HG02943 (cell line): ENCODE results near the gene APOBEC3A.

Experiments
- ATAC-seq: cut with Tn5 transposase; IDR thresholded peaks from one replicate; pipeline ENCODE4 v1.9.1; 2021; ENCODE audit warnings: mild to moderate bottlenecking, low read depth, moderate library complexity; ENCODE audit not compliant: unreplicated experiment

The APOBEC3A gene

DNA sequence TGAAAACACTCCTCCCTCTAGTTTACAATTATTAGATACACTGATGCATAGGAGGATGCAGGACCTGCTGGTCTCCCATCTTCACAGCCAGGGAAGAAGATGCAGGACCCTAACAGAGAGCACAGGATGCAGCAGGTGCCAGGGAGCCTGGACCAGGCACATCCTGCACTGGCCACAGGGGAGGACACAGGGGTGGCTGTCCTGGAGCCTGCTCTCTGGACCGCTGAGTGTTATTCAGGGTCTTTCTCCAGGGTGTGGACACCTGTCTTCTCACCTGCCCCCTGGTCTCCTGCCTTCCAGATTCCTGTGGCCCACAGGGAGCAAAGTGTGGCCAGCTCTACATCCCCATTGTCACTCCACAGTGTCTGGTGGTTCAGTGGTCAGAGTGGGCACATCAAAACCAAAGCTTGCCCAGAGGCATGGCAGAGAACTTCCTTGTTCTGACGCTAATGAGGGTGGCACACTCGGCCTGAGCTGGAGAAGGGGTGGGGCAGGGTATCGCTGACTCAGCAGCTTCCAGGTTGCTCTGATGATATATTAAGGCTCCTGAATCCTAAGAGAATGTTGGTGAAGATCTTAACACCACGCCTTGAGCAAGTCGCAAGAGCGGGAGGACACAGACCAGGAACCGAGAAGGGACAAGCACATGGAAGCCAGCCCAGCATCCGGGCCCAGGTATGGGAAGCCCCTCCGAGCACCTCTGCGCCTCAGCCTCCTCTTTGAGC, at the start of gene APOBEC3A:
TSS of gene APOBEC3A (plus strand) at position 564 of the 725 bp plus-strand sequence. CDS start at position 647, 83 bp downstream.
- no peak for ATAC-seq

DNA sequence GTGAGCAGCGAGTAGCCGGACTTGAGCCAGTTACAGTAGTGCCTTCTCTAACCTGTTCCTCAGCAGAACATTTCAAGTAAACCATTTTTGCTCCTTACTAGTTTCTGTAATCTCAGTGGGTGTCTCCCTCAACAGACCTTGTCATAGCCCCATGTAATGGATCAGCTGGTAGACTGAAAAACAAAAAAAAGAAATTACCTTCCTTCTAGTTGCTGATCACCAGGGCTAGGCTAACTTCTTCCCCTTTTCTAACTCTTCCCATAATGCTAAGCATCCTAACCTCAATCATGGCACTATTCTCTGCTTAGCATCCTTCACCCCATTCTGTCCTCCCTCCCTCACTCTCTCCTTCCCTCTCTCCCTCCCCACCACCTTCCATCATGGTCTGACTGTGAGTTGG, 49.6 kb upstream of the APOBEC3A start:
- no peak for ATAC-seq

DNA sequence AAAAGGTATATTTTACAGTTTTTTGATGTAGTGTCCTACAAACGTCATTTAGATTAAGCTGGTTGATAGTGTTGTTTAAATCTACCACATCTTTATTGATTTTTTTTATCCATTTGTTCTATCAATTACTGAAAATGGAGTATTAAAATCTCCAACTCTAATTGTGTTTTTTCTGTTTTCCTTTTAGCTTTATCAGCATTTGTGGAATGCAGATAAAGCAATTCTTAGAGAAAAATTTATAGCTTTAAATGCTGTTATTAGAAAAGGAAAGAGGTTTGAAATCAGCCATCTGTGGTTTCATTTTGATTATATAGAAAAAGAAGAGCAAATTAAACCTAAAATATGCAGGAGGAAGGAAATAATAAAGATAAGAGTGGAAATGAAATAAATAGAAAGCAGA, 46.0 kb upstream of the APOBEC3A start:
- ATAC-seq: no peak

DNA sequence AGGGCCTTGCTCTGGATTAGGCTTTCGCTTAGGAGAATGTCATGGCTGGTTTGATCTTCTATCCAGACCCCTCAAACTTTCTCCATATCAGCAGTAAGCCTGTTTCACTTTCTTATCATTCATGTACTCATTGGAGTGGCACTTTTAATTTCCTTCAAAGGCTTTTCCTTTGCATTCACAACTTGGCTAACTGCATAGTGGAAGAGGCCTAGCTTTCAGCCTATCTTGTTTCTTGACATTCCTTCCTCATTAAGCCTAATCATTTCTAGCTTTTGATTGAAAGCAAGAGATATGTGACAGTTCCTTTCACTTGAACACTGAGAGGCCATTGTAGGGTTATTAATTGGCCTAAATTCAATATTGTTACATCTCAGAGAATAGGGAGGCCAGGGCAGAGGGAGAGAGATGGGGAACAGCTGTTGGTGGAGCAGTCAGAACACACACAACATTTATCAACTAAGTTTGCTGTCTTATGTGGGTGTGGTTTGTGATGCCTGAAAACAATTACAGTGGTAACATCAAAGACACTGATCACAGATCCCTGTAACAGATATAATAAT, 37.7 kb upstream of the APOBEC3A start:
- ATAC-seq: no peak

DNA sequence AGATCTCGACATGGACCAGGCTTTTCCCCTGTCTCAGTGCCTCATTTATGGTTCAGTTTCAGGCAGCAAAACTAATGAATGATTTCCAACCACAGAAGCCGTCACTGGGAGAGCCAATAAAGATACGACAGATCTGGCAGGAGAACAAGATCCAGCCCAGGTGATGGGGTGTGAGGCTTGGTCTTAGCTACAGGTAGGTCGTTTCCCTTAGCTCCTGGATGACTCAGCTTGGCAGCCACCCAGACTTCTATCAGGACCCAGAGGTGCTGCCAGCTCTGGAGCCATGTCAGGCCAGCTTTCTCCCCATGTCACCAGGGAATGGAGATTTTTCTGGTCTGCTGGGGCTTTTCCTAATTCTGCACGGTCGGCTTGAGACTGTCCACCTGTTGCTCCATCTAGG, 36.3 kb upstream of the APOBEC3A start:
- ATAC-seq: no peak

DNA sequence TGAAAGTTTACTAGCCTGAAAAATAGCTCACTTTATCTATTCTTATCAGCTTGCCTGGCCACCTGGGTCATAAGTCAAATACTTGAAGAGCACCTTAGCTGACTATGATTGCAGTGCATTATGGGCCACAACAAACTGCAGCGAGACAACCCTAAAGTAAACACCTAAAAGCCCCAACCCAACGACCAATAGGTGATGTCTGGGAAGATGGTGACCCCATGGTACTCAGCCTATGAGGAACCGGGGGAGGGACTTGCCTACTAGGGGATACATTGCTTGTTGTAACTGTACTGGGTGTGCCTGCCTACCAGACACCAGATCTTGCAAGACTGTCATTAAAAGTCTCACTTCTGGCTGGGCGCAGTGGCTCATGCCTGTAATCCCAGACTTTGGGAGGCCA, 35.6 kb upstream of the APOBEC3A start:
- no peak for ATAC-seq

DNA sequence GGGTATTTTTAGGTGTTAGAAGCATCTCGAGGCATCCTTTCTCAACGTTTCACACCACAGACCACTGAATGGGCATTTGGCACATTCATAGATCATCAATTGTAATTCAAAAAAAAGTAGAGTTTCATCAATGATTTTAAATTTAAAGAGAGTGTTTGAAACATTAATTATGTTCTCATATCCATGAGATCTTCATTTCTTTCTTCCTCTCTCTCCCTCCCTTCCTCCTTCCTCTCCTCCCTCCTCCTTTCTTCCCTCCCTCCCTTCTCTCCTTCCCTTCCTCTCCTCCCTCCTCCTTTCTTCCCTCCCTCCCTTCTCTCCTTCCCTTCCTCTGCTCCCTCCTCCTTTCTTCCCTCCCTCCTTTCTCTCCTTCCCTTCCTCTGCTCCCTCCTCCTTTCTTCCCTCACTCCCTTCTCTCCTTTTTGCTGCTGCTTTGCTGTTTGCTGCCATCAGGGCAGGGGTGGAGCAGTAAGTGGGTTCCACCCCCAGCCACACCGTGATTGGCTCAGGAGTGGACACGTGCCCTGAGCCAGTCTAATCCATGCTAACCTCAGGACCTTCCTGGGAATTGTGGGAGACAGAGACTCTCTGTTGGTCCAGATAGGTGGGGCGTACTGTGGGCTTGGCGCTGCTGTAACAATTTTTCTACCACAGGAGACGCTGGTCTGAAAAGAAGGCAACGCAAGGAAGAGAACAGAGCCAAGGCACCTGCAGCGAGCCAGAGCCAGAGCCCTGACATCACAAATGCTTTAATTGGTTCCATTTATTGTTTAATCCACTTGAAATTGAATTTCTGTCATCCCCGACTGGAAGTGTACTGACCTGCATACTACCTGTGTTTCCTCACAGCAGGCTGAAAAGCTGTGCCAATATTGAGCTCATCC, 33.7 kb upstream of the APOBEC3A start:
- ATAC-seq: no peak

DNA sequence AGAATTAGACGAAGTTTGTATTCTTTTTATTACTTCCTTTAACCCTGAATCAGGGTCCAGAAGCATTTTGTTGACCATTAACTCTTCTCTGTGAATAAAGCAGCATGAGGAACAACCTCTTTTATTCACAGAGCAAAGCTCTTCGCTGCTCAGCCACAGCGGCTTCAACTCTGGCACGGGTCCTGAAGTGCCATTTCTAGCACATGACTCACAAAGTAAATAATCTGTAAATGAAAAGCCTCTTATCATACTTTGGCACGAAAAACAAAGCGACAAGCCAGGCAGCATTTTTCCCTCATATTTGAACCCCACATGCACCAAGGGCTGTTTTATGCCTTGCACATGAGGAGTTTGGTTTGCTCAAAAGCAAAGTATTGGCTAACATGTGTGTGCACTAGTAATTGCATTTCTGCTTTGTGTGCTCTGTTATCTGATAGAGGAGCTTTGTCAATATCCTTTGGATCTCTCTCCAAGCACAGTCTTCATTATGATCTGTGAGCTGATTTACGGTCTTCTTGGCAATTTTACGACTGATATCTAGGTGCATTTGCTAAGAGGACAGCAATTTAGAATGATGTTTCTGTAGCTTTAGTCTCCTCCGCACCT, 33.0 kb upstream of the APOBEC3A start:
- ATAC-seq: no peak

DNA sequence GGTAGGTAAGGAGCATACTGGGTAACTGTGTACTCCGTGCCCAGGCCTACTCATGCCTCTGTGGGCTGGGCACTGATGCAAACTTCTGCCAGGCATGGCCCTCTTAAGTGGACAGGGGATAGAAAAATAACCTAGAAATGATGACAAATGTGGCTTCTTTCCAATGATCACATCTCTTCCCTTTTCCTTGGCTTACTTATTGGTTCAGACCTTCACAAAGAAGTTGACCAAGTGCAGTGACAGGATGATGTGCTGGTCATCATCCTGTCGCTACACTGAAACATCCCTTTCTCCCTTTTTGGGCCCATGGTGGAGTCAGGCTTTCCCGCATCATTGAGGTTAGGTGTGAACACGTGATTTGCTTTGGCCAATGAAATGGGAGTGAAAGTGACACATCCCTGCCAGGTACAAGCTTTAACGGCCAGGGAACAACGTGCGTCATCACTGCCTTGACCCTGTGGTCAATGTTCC, 31.8 kb upstream of the APOBEC3A start:
- no peak for ATAC-seq

DNA sequence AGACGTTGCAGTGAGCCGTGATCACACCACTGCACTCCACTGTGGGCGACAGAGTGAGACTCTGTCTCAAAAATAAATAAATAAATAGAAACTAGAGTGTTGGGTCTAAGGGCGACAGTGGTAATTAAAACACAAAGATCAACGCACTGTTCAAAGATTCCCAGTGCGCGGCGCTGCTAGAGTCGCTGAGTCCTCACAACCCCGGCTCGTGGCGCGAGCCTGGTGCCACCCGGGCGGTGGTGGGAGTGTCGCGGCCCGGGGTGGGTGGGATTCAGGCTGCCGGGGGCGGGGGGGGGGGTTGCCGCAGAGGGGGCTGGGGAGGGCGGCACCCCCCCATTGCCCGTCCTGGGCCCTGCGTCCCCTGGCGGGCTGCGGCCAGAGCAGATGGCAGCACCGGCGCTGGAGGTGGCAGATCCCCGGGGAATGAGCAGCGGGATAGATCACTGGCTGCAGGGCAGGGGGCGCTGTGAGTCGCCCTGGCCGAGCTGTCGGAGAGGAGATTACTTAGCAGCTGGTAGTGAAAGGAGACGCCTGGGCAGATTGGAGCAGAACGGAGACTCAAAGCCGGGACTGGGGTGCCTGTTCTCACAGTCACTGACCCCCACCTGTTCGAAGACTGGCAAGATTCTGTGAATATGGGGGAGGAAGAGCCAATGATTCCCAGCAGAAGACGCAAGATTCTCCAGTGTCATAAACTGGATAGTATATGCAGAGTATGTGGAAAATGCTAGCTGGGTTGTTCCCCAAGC, 30.2 kb upstream of the APOBEC3A start:
- no peak for ATAC-seq

DNA sequence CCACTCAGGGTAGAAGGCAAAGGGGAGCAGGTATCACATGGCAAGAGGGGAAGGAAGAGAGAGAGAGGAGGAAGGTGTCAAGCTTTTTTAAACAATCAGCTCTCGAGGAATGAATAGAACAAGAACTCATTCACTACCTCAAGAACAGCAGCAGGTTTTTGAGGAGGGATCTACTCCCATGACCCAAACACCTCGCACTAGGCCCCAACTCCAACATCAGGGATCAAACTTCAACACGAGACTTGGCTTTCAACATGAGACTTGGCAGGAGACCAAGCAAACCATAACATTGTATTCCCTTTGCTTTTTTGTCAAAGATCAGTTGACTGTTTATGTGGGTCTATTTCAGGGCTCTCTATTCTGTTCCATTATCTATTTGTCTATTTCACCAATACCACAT, 26.9 kb upstream of the APOBEC3A start:
- no peak for ATAC-seq

DNA sequence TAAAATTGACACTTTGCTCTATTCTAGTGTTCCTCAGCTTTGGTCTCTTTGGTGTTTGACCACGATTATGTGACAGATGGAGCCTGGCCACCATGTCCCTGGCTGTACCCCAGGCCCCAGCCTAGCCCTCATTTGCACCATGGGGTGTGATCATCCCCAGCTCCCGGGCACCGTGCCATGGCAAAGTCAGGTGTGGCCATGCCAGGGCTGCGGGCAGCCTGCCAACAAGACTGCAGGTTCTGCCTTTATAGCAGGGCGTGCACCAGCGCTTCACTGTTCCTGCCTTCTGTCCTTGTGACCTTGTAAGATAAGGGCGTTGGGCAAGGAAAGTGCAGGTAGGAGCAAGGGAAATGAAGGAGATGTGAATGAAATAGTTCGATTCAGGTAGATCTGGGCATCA, 22.4 kb upstream of the APOBEC3A start:
- ATAC-seq: no peak

DNA sequence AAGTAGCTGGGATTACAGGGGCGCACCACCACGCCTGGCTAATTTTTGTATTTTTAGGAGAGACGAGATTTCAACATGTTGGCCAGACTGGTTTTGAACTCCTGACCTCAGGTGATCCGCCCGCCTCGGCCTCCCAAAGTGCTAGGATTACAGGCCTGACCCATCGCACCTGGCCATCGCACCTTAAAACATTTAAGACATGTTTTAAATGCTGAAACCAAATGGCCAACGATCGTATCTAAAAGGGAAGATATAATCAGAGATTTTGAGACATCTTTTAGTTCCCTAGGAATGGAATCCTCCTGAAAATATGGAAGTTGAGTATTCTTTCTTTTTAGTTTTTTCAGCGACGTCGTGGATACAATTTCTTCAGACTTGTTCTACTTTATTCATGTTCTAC, 21.8 kb upstream of the APOBEC3A start:
- no peak for ATAC-seq

DNA sequence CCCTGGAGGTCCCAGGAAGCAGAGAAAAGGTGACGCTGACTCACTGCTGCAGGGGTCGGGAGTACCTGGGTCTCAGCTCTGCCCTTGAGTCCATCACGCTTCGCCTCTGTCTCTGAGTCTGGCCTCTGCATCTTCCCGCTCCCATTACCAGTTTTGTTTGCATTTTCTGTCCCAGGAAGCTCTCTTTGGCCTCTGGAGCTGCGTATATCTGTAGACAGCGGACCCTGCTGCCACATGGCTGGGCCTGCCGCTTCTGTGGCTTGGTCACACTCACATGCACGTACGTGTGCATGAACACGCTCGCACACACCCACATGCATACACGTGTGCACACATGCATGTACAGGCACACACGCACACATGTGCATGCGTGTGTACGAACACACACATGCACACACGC, 20.8 kb upstream of the APOBEC3A start:
- no peak for ATAC-seq

DNA sequence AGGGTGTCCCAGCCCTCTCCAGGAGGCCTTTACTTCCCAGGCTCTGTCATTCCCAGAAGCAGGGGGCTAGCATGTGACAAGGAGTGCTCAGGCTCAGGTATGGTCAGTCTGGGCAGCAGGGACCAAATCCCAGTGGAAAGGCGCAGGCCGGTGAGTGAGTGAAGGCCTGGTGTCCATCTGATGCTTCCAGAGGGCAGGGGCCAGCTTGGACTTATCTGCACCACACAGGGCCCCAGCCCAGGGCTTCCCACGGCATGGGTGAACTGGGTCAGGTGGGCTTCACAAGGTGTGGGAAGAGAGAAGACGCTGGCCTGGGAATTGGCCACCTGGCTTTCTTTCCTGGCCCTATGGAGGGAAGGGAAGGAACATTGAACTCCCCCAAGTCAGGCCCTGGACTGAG, 20.4 kb upstream of the APOBEC3A start:
- no peak for ATAC-seq

DNA sequence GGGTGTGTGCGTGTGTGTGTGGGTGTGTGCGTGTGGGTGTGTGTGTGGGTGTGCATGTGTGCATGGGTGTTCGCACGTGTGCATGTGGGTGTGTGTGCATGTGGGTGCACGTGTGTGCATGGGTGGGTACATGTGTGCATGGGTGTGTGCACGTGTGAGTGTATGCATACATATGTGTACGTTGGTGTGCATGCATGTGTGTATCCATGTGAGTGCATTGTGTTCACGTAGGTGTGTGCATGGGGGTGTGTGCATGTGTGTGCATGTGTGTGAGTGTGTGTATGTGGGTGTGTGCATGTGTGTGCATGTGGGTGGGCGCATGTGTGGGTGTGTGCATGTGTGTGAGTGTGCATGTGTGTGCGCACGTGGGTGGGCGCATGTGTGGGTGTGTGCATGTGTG, 19.9 kb upstream of the APOBEC3A start:
- ATAC-seq: no peak

DNA sequence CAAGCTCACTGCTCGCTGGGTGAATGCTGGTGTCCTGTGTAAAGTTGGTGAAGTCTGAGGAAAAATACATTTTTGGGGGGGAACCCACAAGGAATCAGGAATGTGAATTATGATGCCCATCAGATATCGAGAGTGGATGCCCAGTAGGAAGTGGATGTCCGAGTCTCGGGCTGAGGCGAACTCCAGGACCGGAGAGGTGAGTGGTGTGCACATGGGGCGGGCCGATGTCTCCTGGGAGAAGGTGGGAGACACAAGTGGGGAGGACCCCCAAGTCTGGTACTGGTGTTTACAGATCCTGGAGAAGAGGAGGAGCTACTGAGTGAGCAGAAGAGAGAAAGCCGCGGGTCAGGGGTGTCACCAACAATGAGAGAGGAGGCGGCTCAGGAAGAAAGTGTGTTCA, 19.2 kb upstream of the APOBEC3A start:
- ATAC-seq: no peak

DNA sequence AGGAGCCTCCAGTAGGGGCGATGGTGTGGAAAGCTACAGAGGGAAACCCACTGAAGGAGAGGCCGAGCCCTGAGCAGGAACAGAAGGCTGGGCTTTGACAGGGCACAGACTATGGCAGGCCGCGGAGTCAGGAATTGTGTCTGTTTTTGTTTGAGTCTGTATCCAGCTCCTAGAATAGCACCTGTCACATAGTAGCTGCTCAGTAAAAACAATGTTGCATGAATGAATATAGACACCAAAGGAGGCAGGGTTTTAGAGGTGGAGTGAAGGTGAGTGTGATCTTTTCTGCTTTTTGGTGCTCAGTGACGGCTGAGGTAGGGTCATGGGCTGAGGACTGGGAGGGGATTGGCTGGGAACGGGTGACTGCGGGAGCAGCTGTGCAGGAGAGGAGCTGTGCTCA, 18.5 kb upstream of the APOBEC3A start:
- no peak for ATAC-seq

DNA sequence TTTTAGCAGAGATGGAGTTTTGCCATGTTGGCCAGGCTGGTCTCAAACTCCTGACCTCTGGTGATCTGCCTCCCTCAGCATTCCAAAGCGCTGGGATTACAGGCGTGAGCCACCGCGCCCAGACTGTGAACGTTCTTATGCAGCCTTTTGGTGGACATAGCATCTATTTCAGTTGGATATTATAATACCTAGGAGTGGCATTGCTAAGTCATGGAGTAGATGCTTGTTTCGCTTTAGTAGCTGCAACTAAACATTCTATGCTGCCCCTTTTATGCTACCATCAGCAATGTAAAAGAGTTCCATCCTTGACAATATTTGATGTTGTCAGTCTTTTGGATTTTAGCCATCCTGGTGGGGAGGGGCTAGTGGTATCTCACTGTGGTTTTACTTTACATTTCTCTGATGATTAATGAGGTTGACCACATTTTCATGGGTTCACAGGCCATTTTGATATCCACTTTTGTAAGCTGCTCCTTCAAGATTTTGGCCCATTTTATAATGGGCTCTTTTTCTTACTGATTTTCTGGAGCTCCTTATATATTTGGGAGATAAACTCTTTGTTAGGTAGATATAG, 16.5 kb upstream of the APOBEC3A start:
- ATAC-seq: no peak

DNA sequence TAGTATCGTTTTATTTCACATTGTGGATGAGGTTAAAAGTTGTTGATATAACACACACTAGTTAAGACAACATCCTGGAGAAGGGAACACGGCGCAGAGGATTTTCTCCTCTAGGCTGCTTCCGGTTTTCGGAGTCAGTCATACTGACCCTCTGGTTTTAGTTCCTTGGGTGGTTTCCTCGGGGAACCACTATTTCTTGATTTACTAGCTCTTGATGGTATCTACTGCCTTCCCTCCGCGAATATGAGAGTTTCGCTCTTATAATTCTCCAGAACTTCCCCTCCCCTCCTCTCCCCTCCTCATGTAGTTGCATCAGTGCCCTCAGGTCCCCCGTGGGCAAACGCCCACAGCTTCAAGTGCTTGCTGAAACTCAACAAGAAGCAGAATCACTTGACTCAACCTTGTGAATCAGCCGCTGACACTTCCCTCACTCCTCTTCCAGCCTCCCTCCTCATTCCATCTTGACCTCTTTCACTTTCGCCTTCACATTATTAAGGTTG, 15.9 kb upstream of the APOBEC3A start:
- ATAC-seq: no peak
